Measurements from ENCODE around the gene IL1RAPL2.
"Not testable (repeated sequence)": the region's sequence is repeated elsewhere in the genome, so short reads cannot be mapped to it uniquely, and the experiment has no call there.

Gene IL1RAPL2

DNA sequence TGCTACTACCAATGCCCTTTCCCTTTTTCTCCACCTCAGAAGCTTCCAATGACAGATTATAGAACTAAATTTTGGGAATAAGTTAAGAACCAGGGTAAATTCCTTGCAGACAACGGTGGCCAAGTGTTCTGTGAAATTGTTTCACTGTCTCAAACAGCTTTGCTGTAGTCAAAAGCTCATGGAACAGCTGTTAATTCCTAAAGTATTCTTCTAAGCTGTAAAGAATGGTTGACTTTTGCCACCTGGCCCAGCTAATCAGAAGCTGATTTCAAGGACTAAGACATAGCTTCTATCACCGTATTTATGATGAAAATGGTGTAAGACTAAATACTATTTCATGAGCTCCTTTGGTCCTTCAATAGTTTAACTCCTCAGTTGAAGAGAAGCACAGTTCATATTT is 297.5 kb downstream of the IL1RAPL2 start:
- DNase-seq, result no peak

DNA sequence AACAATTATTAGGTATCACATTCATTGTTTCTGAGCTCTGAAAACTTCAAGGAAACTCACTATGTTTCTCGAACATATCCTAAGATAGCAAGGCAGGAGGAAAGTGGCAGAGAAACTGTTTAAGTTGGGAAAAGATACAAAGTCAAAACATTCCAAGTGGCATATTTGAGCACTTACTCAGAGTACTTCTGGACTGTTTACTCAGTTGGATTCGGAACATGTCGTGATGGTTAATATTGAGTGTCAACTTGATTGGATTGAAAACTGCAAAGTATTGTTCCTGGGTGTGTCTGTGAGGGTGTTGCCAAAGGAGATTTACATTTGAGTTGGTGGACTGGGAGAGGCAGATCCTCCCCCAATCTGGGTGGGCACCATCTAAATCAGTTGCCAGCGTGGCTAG is 298.3 kb downstream of the IL1RAPL2 start:
- no peak for DNase-seq

DNA sequence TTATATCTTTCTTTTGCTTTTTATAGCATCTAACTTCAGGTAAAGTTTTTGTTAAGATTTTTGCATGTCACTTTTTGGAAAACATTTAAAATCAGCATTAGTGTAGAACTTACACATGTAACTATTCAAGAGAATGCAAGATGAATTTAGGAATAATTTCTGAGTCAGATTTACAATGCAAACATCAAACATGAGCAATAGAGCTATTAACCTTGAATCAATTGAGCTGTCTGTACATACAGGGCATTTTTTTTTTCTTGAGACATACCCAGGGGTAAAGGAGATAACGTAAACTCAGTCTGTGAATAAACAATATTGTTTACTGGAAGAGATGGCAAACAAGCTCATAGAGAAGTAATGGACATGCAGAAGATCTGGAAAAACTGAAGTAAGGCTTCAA is 311.5 kb downstream of the IL1RAPL2 start:
- DNase-seq, result no peak

DNA sequence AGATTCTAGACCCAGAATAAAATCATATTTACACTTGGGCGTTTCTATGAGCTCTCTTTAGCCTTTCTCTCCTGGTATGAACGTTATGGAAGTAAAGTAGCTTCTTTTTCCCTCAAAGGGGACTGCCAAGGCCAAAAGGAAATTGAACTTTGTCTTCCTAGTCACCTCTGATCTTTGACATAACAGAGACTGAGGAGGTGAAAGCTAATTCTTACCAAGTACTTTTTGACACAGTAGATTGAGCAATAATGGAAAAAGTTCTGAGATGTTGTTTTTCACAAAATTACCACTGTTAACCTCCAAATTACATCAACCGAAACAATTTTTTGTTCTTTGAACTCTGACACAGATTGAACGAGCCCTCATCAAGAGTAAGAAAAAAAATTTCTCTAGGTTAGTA is 336.1 kb downstream of the IL1RAPL2 start:
- no peak for DNase-seq

DNA sequence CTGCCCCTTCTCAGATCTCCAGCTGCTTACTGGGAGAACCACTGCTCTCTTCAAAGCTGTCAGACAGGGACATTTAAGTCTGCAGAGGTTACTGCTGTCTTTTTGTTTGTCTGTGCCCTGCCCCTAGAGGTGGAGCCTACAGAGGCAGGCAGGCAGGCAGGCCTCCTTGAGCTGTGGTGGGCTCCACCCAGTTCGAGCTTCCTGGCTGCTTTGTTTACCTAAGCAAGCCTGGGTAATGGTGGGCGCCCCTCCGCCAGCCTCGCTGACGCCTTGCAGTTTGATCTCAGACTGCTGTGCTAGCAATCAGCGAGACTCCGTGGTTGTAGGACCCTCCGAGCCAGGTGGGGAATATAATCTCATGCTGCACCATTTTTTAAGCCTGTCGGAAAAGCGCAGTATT is 343.7 kb downstream of the IL1RAPL2 start:
- not testable (repeated sequence) for DNase-seq

DNA sequence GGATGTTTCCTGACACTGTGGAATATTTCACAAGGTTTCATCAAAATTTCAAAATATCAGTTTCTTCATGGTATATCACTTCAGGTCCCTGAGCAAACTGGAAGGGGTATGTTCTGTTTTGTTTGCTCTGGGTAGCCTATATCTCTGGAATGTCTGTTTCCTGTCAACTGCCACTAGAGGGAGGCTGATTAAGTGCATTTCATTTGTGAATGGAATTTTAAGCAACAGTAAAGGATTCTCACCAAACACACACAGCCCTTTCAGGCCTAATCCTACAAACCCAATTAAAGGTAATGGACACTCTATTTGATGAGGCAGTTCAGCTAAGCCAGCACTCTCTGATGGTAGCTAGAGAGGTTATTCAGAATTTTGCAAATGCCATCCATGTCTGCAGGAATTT is 347.3 kb downstream of the IL1RAPL2 start:
- no peak for DNase-seq

DNA sequence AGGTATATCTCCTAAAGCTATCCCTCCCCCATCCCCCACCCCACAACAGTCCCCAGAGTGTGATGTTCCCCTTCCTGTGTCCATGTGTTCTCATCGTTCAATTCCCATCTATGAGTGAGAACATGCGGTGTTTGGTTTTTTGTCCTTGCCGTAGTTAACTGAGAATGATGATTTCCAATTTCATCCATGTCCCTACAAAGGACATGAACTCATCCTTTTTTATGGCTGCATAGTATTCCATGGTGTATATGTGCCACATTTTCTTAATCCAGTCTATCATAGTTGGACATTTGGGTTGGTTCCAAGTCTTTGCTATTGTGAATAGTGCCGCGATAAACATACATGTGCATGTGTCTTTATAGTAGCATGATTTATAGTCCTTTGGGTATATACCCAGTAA is 348.7 kb downstream of the IL1RAPL2 start:
- not testable (repeated sequence) for DNase-seq

DNA sequence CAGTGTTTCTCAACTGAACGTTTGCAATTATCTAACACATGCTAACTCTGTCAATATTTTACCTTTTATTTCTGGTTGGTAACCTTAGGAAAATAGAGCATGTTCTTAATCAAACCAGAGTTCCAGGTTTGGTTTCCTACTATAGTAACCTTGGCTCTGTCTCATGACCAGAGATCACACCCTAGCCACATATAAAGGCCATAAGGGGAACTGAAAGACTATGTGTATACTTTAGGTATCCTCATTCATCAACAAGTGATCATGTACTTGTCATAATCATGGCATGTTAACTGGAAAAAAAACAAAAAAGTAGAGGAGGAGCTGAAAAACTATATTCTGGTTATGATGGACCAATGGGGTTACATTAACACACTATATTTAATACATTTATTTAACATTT is 352.1 kb downstream of the IL1RAPL2 start:
- DNase-seq, result no peak

DNA sequence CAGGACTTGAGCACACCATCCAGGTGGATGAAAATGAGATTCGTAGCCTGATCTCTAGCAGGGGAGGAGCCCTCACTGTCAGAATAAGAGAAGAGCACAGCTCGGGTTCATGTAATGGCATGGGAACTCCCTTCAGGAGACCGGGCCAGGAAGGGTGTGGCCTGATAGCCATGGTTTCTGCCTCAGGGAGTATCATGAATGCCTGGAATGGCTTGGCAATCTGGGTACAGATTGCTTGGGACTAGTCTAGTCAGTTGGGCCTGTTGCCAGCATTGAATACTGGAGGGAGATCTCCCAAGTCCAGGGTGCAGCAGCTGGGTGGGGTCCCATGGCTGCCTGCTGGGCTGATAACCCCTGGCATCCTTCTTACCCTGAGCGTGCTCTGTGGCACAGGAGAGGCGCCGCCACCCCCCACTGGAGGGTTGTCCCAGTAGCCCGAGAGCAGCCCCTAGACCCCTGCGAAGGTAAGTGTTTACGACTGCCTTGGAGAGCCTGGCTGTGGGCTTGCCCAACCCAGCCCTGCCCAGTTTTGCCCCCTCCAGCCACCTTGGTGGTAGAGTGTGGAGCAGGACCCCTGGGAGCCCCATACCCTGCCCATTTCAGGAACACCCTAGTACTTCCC is 355.7 kb downstream of the IL1RAPL2 start:
- DNase-seq, result no peak

DNA sequence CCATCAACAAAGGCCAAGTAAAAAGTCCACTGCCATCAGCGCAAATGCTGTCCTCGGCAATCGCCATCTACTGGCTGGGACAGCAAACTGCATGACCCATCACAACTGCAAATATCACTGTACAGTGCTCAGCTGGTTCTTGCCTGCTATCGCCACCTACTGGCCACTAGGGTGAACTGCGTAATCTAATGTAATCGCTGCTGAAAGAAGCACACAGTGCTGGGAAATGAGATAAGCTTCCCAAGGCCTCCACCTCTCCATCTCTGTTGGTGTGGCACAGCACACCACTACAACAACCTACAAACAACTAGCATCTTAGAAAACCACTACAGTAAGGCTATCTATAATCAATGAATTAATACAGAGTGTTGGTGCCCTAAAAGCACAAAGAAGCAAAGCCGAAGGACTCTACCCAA is 356.2 kb downstream of the IL1RAPL2 start:
- DNase-seq, result no peak

DNA sequence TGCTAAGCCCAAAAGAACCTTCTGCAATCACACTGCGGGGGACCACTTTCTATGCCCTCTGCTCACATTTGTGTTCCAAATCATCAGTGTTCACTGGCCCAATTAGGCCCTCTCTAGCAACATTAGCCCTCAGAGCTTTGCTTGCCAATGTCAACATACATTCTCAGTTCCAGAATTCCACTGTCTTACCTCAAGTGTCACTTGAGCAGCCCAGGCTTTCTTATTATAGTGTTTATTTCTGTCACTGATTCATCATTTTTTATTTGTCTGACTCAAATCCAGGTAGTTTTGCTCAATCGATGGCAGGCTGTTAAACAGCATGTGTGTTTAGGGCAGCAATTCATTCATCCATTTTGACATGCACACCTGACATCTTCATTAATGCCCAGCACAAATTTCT is 363.3 kb downstream of the IL1RAPL2 start:
- DNase-seq, result no peak

DNA sequence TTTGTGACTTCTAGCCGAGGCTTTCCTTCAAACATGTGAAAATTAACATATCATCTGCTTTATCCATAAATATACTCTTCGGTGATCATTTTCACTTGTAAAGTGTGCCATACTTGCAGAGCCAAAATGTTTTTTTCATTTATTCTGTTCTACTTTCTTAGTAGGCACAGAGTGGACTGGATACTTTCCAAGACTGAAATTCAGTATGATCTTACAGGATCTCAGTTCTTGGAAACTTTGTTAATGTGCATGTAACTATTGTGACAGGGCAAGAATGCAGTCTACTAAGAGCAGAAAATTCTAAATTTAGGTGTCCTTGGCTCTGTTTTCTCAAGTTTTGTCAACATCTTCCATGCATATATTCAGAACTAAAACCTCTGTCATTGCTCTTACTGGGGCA is 369.6 kb downstream of the IL1RAPL2 start:
- DNase-seq, result no peak

DNA sequence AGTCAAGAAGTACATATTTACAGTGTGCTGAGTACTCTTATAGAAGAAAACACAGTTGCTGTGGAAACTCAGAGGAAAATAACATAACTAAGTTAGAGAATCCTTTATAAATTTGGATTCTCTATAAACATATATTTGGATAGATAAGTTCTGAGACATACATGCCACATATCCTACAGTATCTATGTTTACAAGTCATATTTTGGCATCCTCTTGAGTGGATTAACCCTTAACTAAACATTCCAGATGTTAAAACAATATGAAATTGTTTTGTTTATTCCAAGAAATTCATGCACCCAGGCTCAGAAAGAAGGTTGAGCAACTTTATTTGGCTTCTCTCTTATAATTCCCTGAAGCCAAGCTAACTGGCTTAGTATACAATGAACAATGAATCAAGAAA is 387.3 kb downstream of the IL1RAPL2 start:
- no peak for DNase-seq

DNA sequence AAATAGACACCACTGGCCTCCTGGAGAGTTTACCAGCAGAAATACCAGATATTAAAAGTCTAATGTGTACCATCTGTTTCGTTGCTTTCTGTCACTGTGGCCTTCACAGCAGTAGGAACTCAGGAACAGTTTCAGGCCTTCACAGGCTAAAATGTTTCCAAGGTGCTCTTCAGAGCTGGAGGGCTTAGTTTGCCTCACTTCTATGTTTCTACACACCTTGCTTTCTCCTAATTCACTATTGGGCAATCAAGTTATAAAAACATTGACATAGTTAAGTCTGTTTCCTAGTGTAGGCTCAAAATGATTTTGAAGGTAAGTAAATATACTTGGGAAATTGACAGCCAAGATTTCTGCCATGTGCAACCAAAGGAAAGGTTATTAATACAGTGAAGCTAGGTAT is 395.9 kb downstream of the IL1RAPL2 start:
- DNase-seq, result no peak

DNA sequence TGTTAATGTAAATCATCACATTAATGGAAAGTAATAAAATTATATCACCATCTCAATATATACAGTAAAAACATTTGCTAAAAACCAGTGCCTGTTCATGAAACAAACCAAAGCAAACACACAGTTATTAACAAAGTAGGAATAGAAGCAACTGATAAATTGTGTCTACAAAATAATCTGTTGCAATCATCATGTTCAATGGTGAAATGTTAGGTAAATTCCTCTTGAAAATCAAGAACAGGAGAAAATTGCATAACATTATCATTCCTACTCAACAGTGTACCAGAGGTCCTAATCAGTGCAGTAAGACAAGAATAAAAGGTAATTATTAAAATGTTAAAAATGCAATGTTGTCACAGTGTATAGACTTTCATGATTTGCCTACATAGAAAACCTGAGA is 402.2 kb downstream of the IL1RAPL2 start:
- DNase-seq, result no peak

DNA sequence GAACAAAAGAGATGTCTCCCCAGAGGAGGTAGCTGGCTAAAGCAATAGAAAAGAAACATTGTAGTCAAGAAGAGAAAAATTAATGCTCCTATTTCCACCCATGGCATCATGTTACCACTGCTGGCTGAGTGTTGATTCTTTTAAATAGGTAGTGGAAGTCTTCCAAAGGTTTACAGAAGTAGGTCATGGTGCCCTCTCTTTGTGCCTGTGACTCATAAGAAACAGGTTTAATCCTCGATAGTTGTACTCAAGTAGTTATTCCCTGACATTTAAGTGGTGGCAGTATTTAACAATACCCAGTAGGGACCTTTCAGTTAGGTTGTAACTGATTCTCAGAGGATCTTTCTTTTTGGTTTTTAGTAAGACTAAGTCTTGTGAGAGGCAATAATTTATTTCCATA is 406.7 kb downstream of the IL1RAPL2 start:
- DNase-seq, result no peak

DNA sequence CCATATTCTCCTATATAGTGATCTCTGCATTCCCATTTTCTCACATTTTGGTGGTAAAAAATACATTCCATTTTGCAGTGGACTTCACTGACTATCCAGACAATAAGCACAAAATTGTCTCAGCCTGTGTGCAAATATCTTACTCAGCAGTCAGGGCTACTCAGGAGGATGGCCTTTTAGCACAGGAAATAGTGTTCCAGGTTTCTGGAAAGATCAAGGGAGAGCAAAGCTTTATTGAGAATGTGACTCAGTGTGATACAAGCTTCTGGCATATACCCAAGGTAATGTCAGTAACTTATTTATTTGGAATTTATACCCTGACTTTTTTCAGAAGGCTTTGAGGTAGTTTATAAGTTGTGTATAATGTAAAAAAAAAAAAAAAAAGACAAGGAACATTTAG is 421.1 kb downstream of the IL1RAPL2 start:
- no peak for DNase-seq

DNA sequence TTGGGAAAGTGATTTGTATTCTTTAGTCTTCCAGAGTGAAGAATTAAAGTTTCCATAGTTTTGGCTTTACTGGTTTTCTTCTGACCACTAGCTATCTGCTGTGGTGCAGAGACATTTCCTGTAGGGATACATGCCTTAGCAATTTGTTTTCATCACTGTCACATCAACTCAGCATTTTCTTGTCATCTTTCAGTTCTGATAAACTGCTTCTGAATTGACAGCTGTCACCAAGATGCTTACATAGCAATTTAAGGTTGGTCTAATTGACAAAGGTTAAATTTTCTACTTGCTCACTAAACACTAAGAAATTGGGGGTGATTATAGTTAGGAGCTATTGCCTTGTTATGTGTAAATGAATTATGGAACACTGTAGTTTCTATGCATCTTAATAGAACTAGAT is 422.0 kb downstream of the IL1RAPL2 start:
- no peak for DNase-seq

DNA sequence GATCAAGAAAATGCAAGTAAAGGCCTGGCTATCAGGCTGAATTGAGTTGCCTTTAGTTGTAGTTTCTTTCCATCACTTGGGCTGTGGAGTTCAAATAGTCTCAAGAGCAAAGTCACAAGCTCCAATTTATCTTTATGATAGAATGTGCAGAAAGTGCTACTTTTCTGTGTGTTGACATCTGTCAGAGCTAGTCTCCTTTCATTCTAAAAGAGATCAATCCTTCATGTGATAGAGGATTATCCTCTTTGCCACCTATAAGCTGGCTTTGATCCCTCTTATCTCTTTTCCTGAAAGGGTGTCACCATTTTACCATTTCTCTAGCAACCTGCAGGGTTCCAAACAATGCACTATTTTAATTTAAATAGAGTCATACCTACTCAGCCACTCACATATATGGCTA is 429.5 kb downstream of the IL1RAPL2 start:
- DNase-seq, result no peak

DNA sequence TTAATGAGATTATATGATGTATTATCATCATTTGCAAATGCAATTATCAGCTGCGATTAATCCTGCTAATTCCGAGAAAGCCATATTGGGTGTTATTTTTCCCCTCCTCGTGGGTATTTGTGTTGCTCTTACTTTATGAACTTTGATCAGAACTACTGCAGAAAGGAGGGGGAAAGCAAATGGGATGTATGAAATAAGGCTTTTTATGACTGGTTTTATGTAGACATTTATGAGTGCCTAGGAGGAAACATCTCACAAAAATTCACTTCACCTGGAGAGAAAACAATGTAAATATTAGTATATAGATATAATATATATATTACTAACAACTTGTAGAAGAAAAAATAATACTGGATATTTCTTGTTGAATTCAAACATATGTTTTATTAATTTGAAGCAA is 440.1 kb downstream of the IL1RAPL2 start:
- DNase-seq, result no peak

DNA sequence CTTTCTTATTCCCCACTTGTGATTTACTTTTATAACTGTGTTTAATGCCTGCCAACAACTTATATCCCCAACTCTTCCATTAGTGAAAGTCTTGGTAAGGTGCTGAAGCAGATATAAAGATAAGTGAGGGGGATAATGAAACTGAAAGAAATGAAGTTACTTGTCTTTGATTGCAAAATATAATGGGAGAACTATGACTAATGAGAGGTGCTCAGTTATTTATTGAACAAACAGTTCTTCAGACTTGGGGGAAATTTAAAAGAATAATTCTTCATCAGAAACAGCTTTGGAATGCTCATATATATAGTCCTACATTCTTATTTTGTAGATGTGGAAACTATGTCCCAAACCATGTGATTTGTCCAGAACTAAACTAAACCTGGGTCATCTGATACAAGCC is 441.0 kb downstream of the IL1RAPL2 start:
- DNase-seq, result no peak

DNA sequence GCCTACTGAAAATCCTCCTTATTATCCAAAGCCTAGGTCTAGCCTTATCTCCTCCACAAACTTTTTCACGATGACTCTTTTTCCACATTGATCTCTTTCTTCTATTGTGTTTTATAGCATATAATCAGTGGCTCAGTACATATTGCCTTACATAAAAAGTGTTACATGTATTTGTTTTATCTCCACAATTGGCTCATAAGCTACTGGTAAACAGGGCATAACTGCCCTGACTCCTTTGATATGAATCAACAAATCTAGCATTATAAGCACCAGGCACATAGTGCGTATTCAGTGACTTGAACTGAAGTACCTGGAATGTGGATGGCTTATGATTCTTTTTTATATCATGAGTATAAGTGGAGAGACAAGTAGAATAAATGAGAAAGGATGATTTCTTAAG is 447.7 kb downstream of the IL1RAPL2 start:
- no peak for DNase-seq

DNA sequence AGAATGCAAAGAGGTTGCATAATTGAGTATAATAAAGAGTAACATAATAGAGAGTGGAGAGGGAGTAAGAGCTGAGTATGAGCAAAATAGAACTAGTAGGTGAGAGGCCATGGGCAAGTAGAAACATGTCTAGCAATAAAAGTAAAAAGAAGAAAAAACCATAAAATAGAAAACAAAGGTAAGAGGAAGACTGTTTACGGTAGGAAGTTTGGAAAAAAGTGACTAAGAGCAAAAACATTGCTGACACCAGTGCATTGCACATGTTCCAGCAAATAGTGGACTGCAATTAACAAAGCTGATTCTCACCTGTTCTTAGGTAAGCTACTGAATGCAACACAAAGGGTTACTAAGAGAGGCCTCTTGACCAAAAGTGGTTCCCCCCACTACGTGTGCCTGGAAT is 451.6 kb downstream of the IL1RAPL2 start:
- DNase-seq, result no peak

DNA sequence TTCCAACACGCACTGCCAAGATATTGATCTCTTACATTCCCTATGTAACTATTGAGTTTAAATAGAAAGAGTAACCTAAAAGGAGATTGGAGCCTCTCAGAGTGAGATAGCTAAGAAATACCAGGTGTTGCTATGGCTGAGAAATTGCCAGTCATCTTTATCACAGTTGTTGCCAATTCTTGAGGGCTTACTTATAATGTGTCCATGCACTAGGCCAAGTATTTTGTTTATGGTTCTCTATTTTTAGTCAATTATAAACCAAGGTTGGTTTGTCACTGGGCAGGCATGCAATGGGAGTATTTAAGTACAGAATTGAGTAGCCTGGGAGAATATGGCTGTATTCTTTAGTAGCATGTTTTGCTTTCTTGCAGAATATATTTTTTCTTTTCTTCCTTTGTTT is 452.9 kb downstream of the IL1RAPL2 start:
- DNase-seq, result no peak

DNA sequence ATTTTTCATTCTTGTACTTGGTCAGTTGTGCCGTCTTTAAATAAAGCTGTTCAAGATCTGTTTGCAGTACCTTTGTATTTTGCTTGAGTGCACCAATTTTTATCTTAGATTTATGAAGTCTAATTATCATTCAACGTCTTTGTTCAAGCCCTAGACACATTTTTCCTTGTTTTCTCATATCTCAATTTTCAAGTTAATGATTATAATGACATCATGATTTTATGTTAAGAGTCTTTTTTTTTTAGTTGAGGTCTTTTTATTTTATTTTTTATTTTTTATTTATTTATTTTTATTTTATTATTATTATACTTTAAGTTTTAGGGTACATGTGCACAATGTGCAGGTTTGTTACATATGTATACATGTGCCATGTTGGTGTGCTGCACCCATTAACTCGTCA is 463.0 kb downstream of the IL1RAPL2 start:
- not testable (repeated sequence) for DNase-seq

Measured in T1000 (cell line).